NT2/D1 (cell line): ENCODE results near the gene TMEFF1.

Experiments
- SUZ12 ChIP-seq: IDR thresholded peaks from 2 replicates; pipeline ENCODE4 v1.6.1; 2011; ENCODE audit not compliant: insufficient read length, insufficient read depth; ENCODE audit errors: extremely low read depth
- ZNF274 ChIP-seq: IDR thresholded peaks from 2 replicates; pipeline ENCODE4 v1.6.1; 2011; ENCODE audit warnings: mild to moderate bottlenecking, low read depth, low read length

DNA sequence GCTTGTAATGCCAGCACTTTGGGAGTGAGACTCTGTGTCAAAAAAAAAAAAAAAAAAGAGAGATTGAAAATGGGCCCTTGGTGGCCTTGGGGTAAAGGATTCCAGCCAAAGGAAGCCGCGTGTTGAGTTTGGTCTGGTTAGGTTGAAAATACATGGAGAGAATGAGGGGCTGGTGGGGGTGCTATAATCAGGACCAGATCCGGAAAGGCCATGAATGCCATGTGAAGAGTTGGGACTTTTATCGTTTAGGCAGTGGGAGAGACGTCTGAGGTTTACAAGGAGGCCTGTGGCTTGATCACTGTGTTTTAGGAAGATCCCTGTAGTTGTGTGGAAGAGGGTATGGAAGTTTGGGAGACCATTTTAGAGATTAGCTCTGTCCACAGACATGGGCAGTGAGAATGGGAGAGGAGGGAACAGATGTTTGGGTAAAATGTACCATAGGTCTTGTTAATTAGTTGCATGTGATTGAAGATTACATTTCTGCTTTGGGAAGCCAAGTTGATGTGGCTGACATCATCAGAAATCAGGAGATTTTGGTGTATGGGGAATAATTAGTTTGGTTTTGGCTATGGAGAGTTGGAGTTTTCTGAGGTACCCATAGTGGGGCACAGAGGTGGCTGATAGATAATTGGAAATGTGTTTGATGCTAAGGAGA lies 42.5 kb upstream of the TMEFF1 start:
- no peak for TF ChIP-seq SUZ12
- no peak for TF ChIP-seq ZNF274
